Measurements from ENCODE around the gene MOSPD2.

- TF ChIP-seq, protein P1, sequence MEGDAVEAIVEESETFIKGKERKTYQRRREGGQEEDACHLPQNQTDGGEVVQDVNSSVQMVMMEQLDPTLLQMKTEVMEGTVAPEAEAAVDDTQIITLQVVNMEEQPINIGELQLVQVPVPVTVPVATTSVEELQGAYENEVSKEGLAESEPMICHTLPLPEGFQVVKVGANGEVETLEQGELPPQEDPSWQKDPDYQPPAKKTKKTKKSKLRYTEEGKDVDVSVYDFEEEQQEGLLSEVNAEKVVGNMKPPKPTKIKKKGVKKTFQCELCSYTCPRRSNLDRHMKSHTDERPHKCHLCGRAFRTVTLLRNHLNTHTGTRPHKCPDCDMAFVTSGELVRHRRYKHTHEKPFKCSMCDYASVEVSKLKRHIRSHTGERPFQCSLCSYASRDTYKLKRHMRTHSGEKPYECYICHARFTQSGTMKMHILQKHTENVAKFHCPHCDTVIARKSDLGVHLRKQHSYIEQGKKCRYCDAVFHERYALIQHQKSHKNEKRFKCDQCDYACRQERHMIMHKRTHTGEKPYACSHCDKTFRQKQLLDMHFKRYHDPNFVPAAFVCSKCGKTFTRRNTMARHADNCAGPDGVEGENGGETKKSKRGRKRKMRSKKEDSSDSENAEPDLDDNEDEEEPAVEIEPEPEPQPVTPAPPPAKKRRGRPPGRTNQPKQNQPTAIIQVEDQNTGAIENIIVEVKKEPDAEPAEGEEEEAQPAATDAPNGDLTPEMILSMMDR (IDR thresholded peaks at IDR 0.05): no peak
- TF ChIP-seq POLR2A (IDR thresholded peaks at IDR 0.05): no peak
These were observed 47.4 kb upstream of the MOSPD2 start for GRCh38 chrX:14825851-14826250.
